Stomach smooth muscle (tissue), 2 donors: ENCODE measurements around the gene SLC11A1.

Experiments
- H3K27ac ChIP-seq: one replicate; pipeline ENCODE4 v1.7.0; 2013; ENCODE audit warnings: mild to moderate bottlenecking, low read length, inconsistent platforms
- H3K27me3 ChIP-seq, 2 donors: one replicate each; pipeline ENCODE4 v1.7.0; 2013; ENCODE audit warnings: low read length in 2 of 2; ENCODE audit not compliant: insufficient read depth in 2 of 2, control insufficient read depth in 1 of 2
- H3K36me3 ChIP-seq, 2 donors: one replicate each; pipeline ENCODE4 v1.7.0; 2013; ENCODE audit warnings: low read length in 2 of 2; ENCODE audit not compliant: control insufficient read depth in 2 of 2, insufficient read depth in 2 of 2
- H3K4me1 ChIP-seq: one replicate; pipeline ENCODE4 v1.7.0; 2013; ENCODE audit warnings: low read length; ENCODE audit not compliant: control insufficient read depth, insufficient read depth
- H3K4me3 ChIP-seq, 2 donors: one replicate each; pipeline ENCODE4 v1.7.0; 2013; ENCODE audit warnings: low read length in 2 of 2
- H3K9ac ChIP-seq, 2 donors: one replicate each; pipeline ENCODE4 v1.7.0; 2013; ENCODE audit warnings: low read length in 2 of 2, mild to moderate bottlenecking in 1 of 2
- H3K9me3 ChIP-seq, 2 donors: one replicate each; pipeline ENCODE4 v1.7.0; 2013; ENCODE audit warnings: low read length in 2 of 2; ENCODE audit not compliant: control insufficient read depth in 2 of 2
- donor health status: healthy.
- donor health status: Pancreatic carcinoma.

The SLC11A1 gene

DNA sequence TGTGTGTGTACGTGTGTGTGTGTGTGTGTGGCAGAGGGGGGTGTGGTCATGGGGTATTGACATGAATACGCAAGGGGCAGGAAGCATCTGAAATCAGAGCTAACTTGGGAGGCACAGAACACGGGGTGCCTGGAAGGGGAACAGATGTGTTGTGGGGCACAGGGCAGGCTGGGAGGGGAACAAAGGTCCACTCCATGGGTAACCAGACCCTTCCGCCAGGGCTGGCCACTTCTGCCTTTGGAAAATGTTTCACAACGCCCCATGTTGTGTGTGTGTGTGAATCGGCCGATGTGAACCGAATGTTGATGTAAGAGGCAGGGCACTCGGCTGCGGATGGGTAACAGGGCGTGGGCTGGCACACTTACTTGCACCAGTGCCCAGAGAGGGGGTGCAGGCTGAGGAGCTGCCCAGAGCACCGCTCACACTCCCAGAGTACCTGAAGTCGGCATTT, at the start of gene SLC11A1:
Gene SLC11A1, plus strand, starts transcription at position 358 of the 451 bp plus-strand sequence. CDS start 96 bp downstream, outside the sequence.
- H3K27ac ChIP-seq, result no peak within 1 kb of the TSS
- no peaks in the 10 kb centered on the region for H3K9me3 ChIP-seq
- peaks cover 3% of the 10 kb centered on the region for H3K4me1 ChIP-seq
- H3K9ac ChIP-seq, result no peak within 1 kb of the TSS
- H3K4me3 ChIP-seq, result no peak within 1 kb of the TSS
- H3K36me3 ChIP-seq, result no peaks in the 10 kb centered on the region
- no peaks in the 10 kb centered on the region for H3K27me3 ChIP-seq

GRCh38 chr2:218332288-218332687, 49.8 kb upstream of the SLC11A1 start:
- no peaks in the 10 kb centered on the region for H3K4me1 ChIP-seq
- H3K9ac ChIP-seq, result no peak overlapping the region
- H3K27ac ChIP-seq, result no peak overlapping the region
- no peaks in the 10 kb centered on the region for H3K36me3 ChIP-seq
- no peaks in the 10 kb centered on the region for H3K9me3 ChIP-seq
- no peaks in the 10 kb centered on the region for H3K27me3 ChIP-seq
- H3K4me3 ChIP-seq, result no peak overlapping the region

GRCh38 chr2:218332920-218333645, 49.0 kb upstream of the SLC11A1 start:
- Histone ChIP-seq H3K4me1 (no peaks in the 10 kb centered on the region), H3K9ac (no peak overlapping the region), H3K27me3 (no peaks in the 10 kb centered on the region), H3K4me3 (no peak overlapping the region), H3K36me3 (no peaks in the 10 kb centered on the region), H3K27ac (no peak overlapping the region), H3K9me3 (no peaks in the 10 kb centered on the region)

GRCh38 chr2:218334531-218334930, 47.5 kb upstream of the SLC11A1 start:
- H3K27ac ChIP-seq, result no peak overlapping the region
- H3K9me3 ChIP-seq, result no peaks in the 10 kb centered on the region
- no peak overlapping the region for H3K9ac ChIP-seq
- no peaks in the 10 kb centered on the region for H3K4me1 ChIP-seq
- H3K27me3 ChIP-seq, result no peaks in the 10 kb centered on the region
- H3K36me3 ChIP-seq, result no peaks in the 10 kb centered on the region
- H3K4me3 ChIP-seq, result no peak overlapping the region

- no peaks in the 10 kb centered on the region for H3K27me3 ChIP-seq
- H3K9ac ChIP-seq, result no peak overlapping the region
- no peaks in the 10 kb centered on the region for H3K9me3 ChIP-seq
- H3K36me3 ChIP-seq, result no peaks in the 10 kb centered on the region
- H3K4me3 ChIP-seq, result no peak overlapping the region
- H3K4me1 ChIP-seq, result no peaks in the 10 kb centered on the region
- no peak overlapping the region for H3K27ac ChIP-seq
These were observed 41.4 kb upstream of the SLC11A1 start for GRCh38 chr2:218340656-218341055.

DNA sequence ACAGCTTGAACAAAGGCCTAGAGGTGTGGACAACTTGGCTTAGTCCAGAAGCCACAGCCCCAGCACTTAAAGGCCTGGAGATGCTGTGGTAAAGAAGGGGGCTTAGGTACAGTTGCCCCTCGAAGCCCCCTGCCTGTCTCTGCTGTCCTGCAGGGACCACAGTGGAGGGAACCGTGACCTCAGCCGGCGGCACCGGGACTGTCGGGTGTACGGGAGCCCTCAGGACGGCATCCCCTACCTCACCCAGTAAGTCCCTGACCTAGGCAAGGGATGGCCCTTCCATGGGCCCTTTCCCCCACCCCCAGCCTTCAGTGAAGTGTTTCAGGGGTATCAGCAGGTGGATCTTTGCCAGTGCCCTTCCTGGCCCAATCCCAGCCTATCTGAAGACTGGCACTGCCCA, 40.7 kb upstream of the SLC11A1 start:
- H3K9ac ChIP-seq, result no peak overlapping the region
- H3K27me3 ChIP-seq, result no peaks in the 10 kb centered on the region
- H3K9me3 ChIP-seq, result no peaks in the 10 kb centered on the region
- no peak overlapping the region for H3K27ac ChIP-seq
- no peak overlapping the region for H3K4me3 ChIP-seq
- no peaks in the 10 kb centered on the region for H3K4me1 ChIP-seq
- H3K36me3 ChIP-seq, result no peaks in the 10 kb centered on the region

DNA sequence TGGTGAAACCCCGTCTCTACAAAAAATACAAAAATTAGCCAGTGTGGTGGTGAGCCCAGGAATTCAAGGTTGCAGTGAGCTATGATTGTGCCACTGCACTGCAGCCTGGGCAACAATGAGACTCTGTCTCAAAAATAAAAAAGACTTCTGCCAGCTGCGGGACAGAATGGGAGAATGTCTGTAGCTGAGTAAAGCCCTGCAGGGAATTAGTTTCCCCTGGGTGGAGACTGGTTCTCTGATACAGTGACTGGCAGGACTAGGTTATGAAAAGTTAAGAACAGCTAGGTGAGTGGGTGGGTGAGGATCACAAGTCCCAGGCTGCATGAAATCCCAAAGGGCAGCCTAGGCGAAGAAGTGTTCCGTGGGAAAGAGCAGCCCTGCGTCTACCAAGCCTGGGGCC, 39.2 kb upstream of the SLC11A1 start:
- no peak overlapping the region for H3K4me3 ChIP-seq
- H3K27me3 ChIP-seq, result no peaks in the 10 kb centered on the region
- H3K27ac ChIP-seq, result no peak overlapping the region
- H3K9me3 ChIP-seq, result no peaks in the 10 kb centered on the region
- H3K9ac ChIP-seq, result no peak overlapping the region
- H3K4me1 ChIP-seq, result no peaks in the 10 kb centered on the region
- no peaks in the 10 kb centered on the region for H3K36me3 ChIP-seq

DNA sequence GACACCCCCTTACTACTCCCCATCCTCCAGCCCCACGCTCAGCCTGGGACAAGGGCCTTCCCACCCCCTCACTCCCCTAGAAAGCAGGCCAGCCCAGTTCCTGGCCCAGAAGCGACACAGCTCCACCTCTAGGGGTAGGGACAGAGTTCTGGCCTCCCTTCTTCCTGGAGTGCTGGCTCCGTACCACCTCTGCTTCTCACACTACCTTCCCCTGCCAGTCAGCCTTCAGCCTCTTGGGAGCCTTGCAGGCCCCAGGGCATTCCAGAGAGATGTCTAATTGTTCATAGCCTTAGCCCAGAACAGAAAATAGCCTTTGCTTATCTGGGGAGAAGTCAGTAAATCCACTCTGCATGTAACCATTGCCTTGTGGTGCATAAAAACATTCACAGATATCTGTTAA, 38.5 kb upstream of the SLC11A1 start:
- Histone ChIP-seq H3K36me3 (no peaks in the 10 kb centered on the region), H3K9me3 (no peaks in the 10 kb centered on the region), H3K27ac (no peak overlapping the region), H3K9ac (no peak overlapping the region), H3K4me3 (no peak overlapping the region), H3K4me1 (no peaks in the 10 kb centered on the region), H3K27me3 (no peaks in the 10 kb centered on the region)

DNA sequence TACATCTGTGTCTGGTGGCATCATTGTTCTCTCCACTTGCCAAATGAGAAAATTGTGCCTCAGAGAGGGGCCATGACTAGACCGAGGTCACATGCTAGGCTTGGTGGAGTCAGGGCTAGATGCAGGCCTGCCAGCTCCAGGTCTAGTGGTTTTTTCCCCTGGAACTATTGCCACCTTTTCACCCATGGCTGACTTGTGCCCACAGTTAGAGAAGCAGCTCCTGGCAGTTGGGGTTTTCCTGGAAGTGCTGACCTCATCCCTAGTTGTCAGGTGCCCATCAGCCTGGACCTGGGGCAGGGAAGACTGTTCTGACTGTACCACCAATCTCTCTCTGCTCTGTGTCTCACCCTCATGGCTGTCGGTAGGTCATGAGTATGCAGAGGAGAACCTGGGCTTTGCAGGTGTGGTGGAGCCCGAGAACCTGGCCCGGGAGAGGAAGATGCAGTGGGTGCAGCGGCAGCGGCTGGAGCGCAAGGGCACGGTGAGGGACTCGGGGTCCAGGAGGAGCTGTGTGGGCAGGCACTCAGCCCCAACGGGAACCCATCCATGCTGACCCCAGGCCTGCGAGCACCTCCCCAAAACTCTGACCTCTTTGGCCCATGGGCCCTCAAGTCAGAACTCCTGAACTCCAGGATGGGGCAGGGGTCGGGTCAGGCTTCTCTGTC, 37.9 kb upstream of the SLC11A1 start:
- H3K9ac ChIP-seq, result no peak overlapping the region
- no peaks in the 10 kb centered on the region for H3K27me3 ChIP-seq
- H3K9me3 ChIP-seq, result no peaks in the 10 kb centered on the region
- no peak overlapping the region for H3K27ac ChIP-seq
- no peaks in the 10 kb centered on the region for H3K4me1 ChIP-seq
- no peaks in the 10 kb centered on the region for H3K36me3 ChIP-seq
- H3K4me3 ChIP-seq, result no peak overlapping the region

DNA sequence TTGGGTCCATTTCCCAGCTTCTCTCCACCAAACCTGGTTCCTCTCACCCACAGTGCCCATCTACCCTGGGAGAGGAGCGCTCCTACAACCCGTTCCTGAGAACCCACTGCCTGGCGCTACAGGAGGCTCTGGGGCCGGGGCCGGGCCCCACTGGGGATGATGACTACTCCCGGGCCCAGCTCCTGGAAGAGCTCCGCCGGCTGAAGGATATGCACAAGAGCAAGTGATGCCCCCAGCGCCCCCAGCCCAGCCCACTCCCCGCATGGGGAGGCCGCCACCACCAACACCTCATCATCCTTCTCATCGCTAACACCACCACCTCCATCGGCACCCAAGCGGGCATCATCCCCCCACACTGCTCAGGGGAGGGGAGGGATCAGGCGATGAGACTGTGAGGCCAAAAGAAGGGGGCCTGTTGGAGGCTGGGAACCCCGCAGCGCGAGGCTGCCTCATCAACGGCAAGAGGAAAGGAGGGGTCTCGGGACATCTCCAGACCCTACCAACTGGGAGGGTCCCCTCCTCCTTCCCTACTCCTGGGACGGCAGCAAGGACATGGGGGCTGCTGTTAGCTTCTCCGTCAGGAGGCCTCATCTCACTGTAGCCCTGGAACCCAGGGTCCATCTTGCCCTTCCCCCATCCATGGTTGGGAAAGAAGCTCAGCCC, 37.2 kb upstream of the SLC11A1 start:
- no peaks in the 10 kb centered on the region for H3K27me3 ChIP-seq
- no peaks in the 10 kb centered on the region for H3K4me1 ChIP-seq
- no peak overlapping the region for H3K4me3 ChIP-seq
- no peaks in the 10 kb centered on the region for H3K9me3 ChIP-seq
- no peaks in the 10 kb centered on the region for H3K36me3 ChIP-seq
- no peak overlapping the region for H3K9ac ChIP-seq
- H3K27ac ChIP-seq, result no peak overlapping the region
